Stimulated activated CD4-positive, alpha-beta T cell treated with anti-CD3 and anti-CD28 coated beads, Interleukin-2, amount 100 ng/mL, for 24 hours (primary cell): ENCODE results near the gene CACNA1C.
A peak's percentile ranks its signal among the peaks of the same experiment; 100 is the strongest.

Source experiments
- DNase-seq, 2 donors: peaks; one replicate each; pipeline ENCODE4 v3.0.0-alpha.2; 2020

Gene CACNA1C

DNA sequence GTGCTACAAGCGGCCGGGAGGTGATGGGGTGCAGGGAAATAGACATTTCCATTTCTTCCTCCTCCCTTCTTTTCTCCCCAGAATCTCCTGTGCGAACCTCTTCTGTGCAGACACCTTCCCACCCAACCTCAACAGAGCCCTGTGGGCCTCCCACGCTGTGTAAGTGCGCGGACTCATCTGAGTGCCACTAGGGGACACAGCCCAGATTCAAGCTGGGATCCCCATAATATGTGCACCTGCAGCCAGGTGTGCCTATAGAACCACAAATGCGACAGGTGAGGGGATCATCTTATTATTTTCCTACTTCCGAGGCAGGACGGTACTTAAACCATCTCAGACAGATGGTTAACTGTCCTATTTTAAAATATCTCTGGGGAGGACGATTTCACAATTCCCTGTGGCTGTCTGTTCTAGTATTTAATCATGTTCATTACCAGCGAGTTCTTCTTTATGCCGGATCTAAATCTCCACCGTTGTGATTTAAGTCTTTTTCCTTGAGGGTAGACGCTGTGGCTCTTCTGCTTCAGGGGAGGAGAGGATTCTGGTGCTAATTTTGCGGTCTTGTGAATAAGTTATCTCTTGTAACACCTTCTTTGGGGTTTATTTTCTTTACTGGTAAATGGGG, 17.2 kb upstream of the CACNA1C start:
- DNase-seq = no peak

GRCh38 chr12:2039034-2039433, 13.8 kb upstream of the CACNA1C start:
- no peak for DNase-seq

DNA sequence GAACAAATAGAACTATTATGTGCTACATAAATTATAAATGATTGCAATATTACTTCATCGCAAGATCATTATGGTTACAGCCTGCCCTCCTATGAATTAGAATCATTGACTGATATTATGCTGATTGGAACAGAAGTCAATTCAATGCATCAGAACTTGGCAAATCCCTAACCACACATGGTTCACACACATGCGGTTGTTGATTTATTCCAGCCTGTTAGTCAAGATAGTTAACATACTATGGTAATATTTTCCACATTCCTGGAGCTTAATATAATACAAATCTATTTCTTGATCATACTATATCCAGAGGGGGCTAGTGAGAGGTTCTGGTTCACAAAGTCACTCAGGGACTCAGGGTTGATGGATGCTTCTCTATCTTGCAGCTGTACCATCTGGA, 9.7 kb upstream of the CACNA1C start:
- no peak for DNase-seq

DNA sequence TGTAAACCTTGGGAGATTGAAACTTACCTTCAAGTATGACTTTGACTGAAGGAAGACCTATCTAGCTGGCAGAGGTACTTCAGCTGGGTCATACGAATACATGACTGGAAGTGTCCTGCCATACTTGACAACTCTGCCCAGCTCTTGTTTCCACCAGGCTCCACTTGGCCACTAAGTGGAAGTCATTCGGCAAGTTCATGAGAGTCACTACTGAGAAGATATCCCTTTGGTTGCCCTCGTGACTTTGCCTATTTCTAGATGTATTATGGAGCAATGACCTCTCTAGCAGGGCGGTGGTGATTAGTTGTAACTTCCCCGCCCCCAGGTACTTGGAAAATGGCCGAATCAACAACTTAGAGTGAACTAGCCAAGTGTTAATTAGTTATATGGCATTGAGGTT, 8.6 kb upstream of the CACNA1C start:
- no peak for DNase-seq

DNA sequence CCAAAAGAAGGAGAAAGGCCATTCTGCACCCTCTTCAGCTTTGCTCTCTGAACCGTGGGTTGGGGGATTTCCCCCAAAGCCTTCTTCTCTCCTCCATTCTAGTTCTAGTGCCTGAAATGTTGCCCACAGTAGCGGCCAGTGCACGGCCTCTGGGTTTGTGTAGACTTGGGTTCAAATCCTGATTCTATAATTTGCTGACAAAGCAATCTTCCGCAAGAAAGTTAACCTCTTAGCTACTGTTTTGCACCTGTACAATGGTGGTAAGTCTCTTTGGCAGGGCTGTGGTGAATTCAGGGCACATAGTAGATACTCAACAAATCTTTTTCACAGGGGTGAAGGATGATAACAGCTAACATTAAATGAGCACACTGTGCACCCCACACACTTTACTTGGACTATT, 5.8 kb upstream of the CACNA1C start:
- DNase-seq = no peak

DNA sequence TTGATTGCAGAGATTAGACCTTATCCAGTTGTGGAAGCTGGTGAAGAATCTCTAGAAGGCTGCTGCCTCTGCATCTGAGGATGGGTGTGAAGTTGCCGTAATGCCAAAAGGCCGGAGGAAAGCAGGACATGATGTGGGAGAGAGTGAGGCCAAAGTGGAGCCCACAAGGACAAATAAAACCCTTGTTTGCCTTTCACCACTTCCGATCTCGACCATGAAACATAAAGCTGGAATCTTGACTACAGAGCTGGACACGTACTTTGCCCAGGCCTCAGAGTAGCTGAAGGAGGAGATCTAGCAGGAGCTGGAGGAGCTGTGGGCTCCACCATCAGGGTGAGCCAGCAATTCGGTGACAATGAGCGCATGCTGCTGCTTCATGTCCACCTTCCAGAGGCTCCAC, 5.0 kb upstream of the CACNA1C start:
- no peak for DNase-seq

DNA sequence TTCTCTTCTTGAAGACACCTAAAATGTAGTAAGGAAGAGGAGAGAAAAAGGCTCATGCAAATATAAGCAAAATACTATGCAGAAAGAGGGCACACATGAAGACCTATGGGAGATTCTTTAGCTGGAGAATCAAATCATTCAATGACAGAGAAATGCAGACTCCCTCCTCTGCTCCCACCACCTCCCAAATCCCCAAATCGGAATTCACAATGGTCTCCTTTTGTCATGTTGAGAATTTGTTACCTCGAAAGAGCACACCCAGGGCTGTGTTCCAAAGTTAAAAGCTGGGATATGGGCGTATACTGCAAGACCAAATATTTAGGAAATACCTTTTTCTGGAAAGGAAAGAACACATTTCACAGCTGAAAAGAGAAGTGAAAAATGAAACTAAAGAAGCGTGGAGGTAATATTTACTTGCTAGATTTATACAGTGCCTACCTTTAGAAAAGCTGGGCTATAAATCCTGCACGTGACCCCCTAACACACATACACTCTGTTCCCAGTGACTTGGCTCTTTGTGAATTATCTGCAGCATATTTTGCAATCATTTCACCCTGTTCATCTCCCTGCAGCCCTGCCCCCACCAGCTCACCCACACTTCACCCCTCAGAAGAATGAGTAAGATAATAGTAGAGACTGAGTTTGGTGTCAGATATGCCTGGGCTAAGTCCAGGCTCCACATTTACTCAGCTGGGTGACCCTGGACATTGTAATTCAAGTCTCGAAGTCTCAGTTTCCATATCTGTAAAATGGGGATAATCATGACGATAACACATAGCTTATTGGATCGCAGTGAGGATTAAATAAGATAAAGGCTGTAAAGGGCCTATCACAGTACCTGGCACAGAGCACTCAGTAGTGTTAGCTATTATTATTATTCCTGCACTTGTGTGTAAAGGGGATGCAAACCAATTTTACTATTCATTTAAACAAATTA, 2.9 kb upstream of the CACNA1C start:
- no peak for DNase-seq

DNA sequence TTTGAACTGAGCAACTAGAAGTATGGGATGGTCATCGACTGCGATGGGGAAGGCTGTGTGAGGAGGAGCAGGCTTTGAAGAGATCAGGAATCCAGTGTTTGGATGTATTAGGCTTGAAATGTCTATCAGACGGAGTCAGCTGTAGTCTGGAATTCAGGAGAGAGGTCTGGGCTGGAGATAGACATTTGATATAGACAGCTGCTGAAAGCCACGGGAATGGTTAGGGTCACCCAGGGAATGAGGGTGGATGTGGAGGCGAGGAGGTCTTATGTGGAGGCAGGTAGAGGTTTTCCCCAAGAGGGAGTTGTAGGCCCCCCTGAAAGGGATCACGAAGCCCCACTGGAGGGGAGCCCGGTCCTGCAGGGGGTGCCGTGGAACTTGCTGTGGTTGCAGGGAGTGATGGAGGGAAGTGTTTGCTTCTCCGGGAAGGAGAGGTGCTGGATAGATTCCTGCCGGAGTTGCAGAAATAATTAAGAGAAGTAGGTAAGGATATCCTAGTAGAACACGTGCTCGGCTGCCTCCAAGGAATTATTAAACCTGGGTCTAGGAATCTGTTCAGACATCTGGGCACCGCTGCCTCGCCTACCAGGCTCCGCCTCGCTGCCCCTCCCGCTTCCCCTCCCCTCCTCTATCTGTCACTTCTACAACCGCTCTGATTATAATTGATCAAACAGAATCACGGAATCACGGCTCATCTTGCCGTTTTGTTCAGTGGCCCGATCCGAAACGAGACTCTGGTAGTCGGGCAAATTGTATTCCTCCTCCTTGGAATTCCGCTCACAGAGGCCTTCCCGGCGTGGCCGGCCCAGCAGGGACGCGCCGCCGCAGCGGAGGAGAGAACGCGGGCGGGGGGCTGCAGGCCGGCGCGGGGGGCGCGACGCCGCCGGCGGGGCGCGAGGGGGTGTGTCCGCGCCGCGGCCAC, 826 bp upstream of the CACNA1C start:
- no peak for DNase-seq

DNA sequence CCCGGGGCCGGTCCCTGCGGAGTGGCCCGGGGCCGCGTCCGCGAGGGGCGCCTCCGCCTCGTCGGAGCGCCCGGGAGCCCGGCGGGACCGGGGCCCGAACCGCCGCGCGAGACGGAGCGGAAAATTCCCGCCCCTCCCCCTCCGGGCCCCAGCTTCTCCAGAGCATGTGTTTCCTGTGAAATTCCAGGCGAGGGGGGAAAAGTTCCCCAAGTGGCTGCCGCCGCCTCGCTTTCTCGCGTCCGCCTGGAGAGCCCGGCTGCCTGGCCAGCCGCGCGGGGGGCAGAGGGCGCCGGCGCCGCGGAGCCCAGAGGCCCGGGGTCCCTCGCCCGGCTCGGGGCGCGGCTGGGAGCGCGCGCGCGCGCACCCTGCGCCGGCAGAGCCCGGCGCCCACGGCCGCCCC, 904 bp downstream of the CACNA1C start:
- no peak for DNase-seq

DNA sequence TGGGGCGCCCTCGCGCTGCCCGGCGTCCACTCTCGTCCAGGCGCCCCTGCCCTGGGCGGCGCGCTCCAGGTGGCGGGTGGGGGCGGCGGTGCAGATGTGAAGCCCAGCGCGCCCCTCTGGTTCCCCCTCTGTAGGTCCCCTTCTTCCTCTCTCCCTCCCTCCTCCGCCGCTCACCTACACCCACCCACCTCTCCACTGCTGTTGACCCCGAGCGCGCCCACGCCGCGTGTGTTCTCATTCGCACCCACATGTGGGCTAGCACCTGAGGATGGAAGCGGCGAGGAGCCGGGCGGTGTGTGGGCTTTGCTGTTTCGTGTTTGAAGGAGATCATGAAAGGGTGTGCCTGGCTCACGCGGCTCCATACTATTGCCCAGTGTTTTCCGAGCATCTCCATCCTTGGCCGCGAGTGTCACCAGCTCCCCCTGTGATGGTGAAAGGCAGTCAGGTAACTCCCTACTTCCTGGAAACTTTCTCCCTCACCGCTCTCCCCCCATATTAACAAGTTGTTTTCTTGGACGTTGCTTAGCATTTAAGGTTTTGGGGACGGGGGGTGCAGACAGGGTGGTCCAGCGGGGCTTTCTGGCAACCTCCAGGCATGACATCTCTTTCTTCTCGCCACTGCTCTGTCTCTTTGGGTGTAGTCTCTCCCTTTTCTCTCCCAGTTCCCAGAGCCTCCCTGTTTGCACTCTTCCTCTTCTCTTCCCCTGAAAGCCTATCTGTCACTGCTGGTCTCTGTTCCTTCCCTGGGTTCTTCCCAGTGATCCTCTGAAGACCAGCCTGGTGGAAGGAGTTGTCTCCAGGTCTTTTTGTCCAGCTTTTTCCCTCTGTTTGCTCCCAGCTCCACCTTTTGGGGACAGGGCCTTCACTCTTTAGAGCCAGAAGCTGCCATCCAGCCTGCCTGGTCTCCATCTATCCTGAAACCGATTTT, 1.6 kb downstream of the CACNA1C start:
- DNase-seq = no peak

DNA sequence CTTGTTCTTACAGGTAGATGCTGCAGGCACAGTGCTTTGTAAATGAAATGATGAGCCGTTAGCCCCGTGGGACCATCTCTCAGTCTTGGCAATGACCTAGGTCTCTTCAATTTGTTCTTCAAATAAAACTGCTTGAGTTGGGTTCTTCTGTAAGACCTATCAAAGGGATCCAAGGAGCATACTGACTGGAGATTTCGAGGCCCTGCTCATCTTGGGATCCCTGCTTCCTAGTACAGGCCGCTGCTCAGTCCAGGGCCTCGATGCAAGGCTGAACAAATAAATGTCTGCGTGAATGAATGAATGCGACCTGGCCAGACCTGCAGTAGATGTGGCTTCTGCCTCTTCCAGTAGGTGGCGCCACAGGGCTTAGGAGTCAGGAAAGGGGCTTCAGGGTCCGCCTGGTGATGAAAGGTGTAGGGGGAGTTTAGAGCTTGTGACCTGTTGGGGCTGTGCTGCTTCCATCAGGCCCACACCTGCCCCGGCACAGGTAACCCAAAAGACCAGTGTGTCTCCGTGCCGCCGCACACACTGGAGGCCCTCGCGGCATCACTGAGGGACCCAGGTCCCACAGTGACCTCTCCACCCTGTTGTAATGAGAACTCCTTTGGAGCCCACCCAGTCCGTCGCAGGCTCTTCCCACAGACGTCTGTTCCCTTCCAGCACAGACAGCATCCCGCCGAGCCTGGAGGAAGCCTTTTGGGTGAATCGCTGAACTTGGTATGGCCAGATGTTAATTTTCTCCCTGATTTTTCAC, 4.4 kb downstream of the CACNA1C start:
- peak; percentile 35 to 67 for DNase-seq

DNA sequence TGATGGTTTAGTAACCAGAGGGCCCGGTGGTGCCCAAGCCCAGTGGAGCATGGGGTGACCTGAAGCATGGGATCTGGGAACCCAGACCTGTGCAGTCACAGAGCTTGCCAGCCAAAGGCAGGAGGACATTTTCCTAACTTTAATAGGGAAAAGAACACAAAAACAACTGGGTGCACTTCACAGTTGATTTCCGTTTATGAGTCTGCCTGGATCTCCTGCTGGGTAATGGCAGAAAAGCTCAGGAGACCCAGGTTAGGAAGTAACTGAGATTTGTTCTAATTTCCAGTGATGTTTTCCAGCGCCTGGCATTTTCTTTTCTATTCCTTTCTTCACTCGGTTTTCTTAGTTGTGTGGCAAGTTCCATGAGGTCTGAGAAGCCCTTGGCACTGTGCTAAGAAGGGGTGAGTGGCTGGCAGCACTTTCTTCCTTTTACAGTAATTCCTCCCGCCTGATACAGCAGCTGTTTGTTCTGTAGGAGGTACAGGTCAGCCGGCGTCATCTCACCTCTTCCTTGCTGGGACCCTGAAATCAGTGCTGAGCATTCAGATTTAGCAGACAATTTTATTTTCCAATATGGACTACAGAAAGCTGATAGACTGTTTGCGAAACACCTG, 5.1 kb downstream of the CACNA1C start:
- DNase-seq = no peak

GRCh38 chr12:2058837-2059236, 6.0 kb downstream of the CACNA1C start:
- DNase-seq = no peak

DNA sequence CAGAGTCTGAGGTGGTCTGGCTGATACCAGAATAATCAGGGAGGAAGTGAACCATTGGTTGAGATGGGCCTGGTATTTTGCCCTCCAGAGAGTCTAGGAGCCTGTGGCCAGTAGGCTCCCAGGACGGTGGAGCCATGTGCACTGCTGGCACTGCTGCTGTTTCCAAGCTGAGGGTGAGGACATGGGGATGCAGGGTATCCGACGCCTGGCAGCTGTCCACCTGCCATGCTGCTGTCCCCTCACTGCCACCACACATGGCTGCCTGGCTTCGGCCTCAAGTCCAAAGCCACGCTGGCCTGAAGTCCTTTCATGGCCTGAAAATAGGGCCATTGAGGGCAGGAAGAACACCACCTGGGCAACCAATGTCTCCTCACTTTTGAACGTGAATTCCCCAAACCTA, 8.6 kb downstream of the CACNA1C start:
- DNase-seq = no peak

DNA sequence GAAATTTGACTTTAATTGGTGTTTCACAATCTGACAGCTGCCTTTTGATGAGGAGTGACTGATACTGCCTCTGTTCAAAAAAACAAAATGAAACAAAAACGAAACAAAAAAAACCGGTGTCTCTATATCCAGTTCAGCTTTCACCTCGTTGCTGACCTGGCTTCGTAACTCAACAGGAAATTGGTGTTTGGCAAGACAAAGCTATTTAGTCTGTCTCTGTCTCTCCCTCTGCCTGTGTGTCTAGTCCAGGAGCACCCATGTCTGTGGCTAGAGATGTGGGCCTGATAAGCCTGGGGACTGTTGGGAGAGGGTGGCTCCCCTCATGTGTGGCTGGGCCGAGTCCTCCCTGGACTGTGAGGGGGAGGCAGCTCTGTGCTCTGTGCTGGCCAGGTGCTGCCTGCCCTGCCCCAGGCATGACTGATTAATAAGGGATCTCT, 11.3 kb downstream of the CACNA1C start:
- DNase-seq = peak in 1 of 2 donors; percentile 21

GRCh38 chr12:2068653-2069052, 15.9 kb downstream of the CACNA1C start:
- DNase-seq = no peak

DNA sequence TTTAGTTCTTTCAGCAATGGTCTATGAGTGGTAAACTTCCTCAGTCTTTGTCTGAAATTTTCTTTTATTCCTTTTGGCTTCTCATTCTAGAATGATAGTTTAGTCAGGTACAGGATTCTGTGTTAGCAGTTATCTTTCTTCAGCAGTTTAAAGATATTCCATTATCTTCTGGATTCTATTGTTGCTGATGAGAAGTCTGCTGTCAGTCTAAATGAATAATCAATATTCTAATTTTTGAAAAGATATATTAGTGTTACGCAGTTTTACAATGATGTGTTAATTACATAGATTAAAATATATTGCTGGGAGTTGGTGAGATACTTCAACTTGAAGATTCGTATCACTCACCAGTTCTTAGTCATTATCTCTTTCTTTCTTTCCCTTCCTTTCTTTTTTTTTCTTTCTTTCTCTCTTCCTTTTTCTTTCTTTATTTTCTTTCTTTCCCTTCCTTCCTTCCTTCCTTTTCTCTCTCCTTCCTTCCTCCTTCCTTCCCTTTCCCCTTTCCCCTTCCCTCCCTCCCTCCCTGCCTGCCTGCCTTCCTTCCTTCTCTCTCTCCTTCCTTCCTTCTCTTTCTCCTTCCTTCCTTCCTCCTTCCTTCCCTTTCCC, 17.8 kb downstream of the CACNA1C start:
- no peak for DNase-seq

DNA sequence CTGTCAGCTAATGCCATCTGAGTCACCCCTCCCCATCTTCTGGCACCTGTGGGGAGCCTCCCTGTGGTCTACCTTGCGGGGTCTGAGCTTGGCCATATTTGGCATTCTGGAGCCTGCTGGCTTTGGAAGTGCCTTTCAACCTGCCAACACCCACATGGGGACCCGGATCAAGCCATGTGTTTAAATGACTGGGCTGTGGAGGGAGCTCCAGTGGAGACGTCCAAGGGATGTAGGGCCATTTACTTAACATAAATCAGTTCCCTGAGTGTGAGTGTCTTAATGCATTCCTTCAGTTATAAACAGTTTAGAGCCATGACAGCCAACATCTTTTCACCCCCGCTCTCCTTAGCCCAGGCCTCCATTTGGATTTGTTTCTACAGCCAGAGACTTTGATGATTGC, 22.0 kb downstream of the CACNA1C start:
- no peak for DNase-seq

- no peak for DNase-seq
Measured at GRCh38 chr12:2075508-2076195, 22.9 kb downstream of the CACNA1C start.

- DNase-seq = no peak
Measured at GRCh38 chr12:2076196-2076570, 23.4 kb downstream of the CACNA1C start.
